Subcutaneous adipose tissue (tissue), 4 donors: ENCODE data around the gene REXO4. TPM values are rescaled to one million over a fixed set of nuclear protein-coding genes. Genes with fewer than 3 reads are reported as not detected.

Source experiments
- CTCF ChIP-seq: fragments of 450-650 bp; IDR thresholded peaks from one replicate; pipeline ENCODE4 v1.5.1; 2016; ENCODE audit warnings: low read depth, mild to moderate bottlenecking, control low read depth, antibody characterized with exemption, moderate library complexity
- total RNA-seq, 4 donors: library from RNA; depleted of rRNA; stranded (reverse); fragments of >200 nt; gene quantifications; one replicate each; pipeline ENCODE4 v1.1.0, GENCODE V29; 2016

REXO4 gene
- total RNA-seq, 4 donors from 2014 or later = 11.6 to 17.0 (median 16.6) TPM

GRCh38 chr9:133437753-133438531, 20.1 kb upstream of the REXO4 start:
- TF ChIP-seq CTCF = no peak

- TF ChIP-seq CTCF = no peak
These were observed 18.9 kb upstream of the REXO4 start for GRCh38 chr9:133436681-133437080.

GRCh38 chr9:133433351-133433843, 15.6 kb upstream of the REXO4 start:
- TF ChIP-seq CTCF = no peak

- no peak for TF ChIP-seq CTCF
These were observed 12.4 kb upstream of the REXO4 start for GRCh38 chr9:133430244-133430643.

GRCh38 chr9:133429641-133430161, 11.9 kb upstream of the REXO4 start:
- TF ChIP-seq CTCF = no peak

GRCh38 chr9:133429214-133429613, 11.4 kb upstream of the REXO4 start:
- TF ChIP-seq CTCF = no peak

GRCh38 chr9:133428617-133429101, 10.8 kb upstream of the REXO4 start:
- TF ChIP-seq CTCF = no peak
